HepG2 (cell line): ENCODE results near the gene NSMF. TPM values are rescaled to one million over a fixed set of nuclear protein-coding genes. Genes with fewer than 3 reads are reported as not detected.
A peak's percentile ranks its signal among the peaks of the same experiment; 100 is the strongest.

Source experiments
- ATAC-seq: fragments of 200-7000 bp; cut with Tn5 transposase; 3 replicates; pipeline ENCODE4 v1.9.1; 2020; ENCODE audit warnings: mild to moderate bottlenecking, moderate library complexity
- BruUV-seq: library from RNA; stranded (reverse); fragments of 400-500 nt; replicated peaks from 2 replicates; lab custom pipeline; 2021; lab: Mats Ljungman, UMichigan
- CTCF ChIA-PET: fragments of 300-600 bp; formaldehyde crosslinking; extraction: SDS; loops from one replicate; lab custom pipeline; 2021; ENCODE audit warnings: low total read pairs, inconsistent platforms, low intra/inter-chr PET ratio; lab: Yijun Ruan, JAX
- POLR2A ChIA-PET: fragments of 350-600 bp; sonication (Branson Sonifier 250); formaldehyde crosslinking; loops from one replicate; lab custom pipeline; 2020; ENCODE audit warnings: antibody characterized with exemption, inconsistent platforms; lab: Yijun Ruan, JAX
- DNase-seq: peaks from one replicate; pipeline ENCODE4 v3.0.0-alpha.2; 2015; ENCODE audit warnings: low spot score
- FAIRE-seq: peaks from 3 replicates; lab custom pipeline; 2011; peaks lifted over from hg19 to GRCh38; lab: Jason Lieb, UNC
- H2AFZ ChIP-seq: one replicate; pipeline ENCODE4 v1.6.1; 2011; ENCODE audit warnings: low read length, inconsistent platforms
- H3K27ac ChIP-seq: fragments of 300-600 bp; 3 replicates; pipeline ENCODE4 v1.8.0; 2011; ENCODE audit warnings: mixed run types, mild to moderate bottlenecking, mixed read lengths, low read length, inconsistent platforms; ENCODE audit not compliant: insufficient read depth; ENCODE audit errors: extremely low read length
- H3K27me3 ChIP-seq, 2 experiments: fragments of 200-600 bp in 1 of 2; 2 replicates in 1 of 2; 3 replicates in 1 of 2; pipeline versions ENCODE4 v1.6.0 to v1.8.0; 2011; ENCODE audit warnings: low read length in 2 of 2, mild to moderate bottlenecking in 2 of 2, moderate library complexity in 2 of 2, inconsistent platforms in 1 of 2; ENCODE audit not compliant: insufficient read depth in 2 of 2, control insufficient read depth in 1 of 2
- H3K36me3 ChIP-seq, 2 experiments: fragments of 200-600 bp in 1 of 2; replicated peaks in 1 of 2; 2 replicates in 1 of 2; 3 replicates in 1 of 2; pipeline versions ENCODE4 v1.5.1 to v1.8.0; 2011; ENCODE audit warnings: low read length in 2 of 2, inconsistent platforms in 1 of 2; ENCODE audit not compliant: insufficient read depth in 2 of 2, control insufficient read depth in 1 of 2
- H3K4me1 ChIP-seq: 2 replicates; pipeline ENCODE4 v1.5.1; 2012; ENCODE audit warnings: low read length, inconsistent platforms; ENCODE audit not compliant: insufficient read depth
- H3K4me2 ChIP-seq: 2 replicates; pipeline ENCODE4 v1.6.0; 2011; ENCODE audit warnings: low read depth, low read length, inconsistent platforms
- H3K4me3 ChIP-seq, 3 experiments: fragments of 200-600 bp in 1 of 3; sonication (generic), shearing (Covaris generic) in 1 of 3; replicated peaks in 1 of 3; 2 replicates each; pipeline ENCODE4 v1.5.1; 2011 to 2016; ENCODE audit warnings: low read length in 3 of 3, inconsistent platforms in 2 of 3, low read depth in 2 of 3, mild to moderate bottlenecking in 2 of 3, control low read depth in 1 of 3, mixed read lengths in 1 of 3; ENCODE audit not compliant: insufficient read depth in 1 of 3
- H3K79me2 ChIP-seq: one replicate; pipeline ENCODE4 v1.6.1; 2011; ENCODE audit warnings: low read length, inconsistent platforms; ENCODE audit not compliant: insufficient read depth
- H3K9ac ChIP-seq: 2 replicates; pipeline ENCODE4 v1.6.0; 2011; ENCODE audit warnings: mild to moderate bottlenecking, low read depth, low read length, inconsistent platforms; ENCODE audit not compliant: insufficient read depth
- H3K9me3 ChIP-seq: 2 replicates; pipeline ENCODE4 v1.5.1; 2012; ENCODE audit warnings: mild to moderate bottlenecking, low read length
- H4K20me1 ChIP-seq: 2 replicates; pipeline ENCODE4 v1.6.0; 2011; ENCODE audit warnings: inconsistent platforms, mild to moderate bottlenecking, low read length, moderate library complexity; ENCODE audit not compliant: insufficient read depth
- ARHGAP35 ChIP-seq: sonication (generic); formaldehyde crosslinking; IDR thresholded peaks from 2 replicates; pipeline ENCODE4 v1.9.0; 2022; ENCODE audit warnings: mild to moderate bottlenecking, inconsistent platforms, moderate library complexity, missing genetic modification reagents, borderline replicate concordance
- BHLHE40 ChIP-seq: IDR thresholded peaks from 2 replicates; pipeline ENCODE4 v1.6.1; 2011; ENCODE audit warnings: low read length, improper control_type of control experiment
- GATAD1 ChIP-seq: IDR thresholded peaks from 2 replicates; pipeline ENCODE4 v1.6.1; 2016; ENCODE audit warnings: missing genetic modification reagents, missing compliant biosample characterization
- HNF4A ChIP-seq: sonication (generic); formaldehyde crosslinking; IDR thresholded peaks from 2 replicates; pipeline ENCODE4 v1.4.0; 2020; ENCODE audit warnings: missing genetic modification reagents
- MTA3 ChIP-seq: sonication (generic); formaldehyde crosslinking; IDR thresholded peaks from 2 replicates; pipeline ENCODE4 v1.4.0; 2020; ENCODE audit warnings: missing genetic modification reagents
- TBX2 ChIP-seq: sonication (generic); formaldehyde crosslinking; IDR thresholded peaks from 2 replicates; pipeline ENCODE4 v1.5.0; 2020; ENCODE audit warnings: missing genetic modification reagents, mild to moderate bottlenecking, borderline replicate concordance
- TCF12 ChIP-seq, 2 experiments: fragments of 450-650 bp in 1 of 2; sonication (generic) in 1 of 2; formaldehyde crosslinking in 1 of 2; IDR thresholded peaks; 2 replicates each; pipeline versions ENCODE4 v1.6.1 to v1.8.0; 2017 to 2022; ENCODE audit warnings: antibody characterized with exemption in 1 of 2, mild to moderate bottlenecking in 1 of 2, missing genetic modification reagents in 1 of 2, moderate library complexity in 1 of 2
- TFDP1 ChIP-seq: IDR thresholded peaks from 2 replicates; pipeline ENCODE4 v1.6.1; 2016; ENCODE audit warnings: missing compliant biosample characterization, missing genetic modification reagents, borderline replicate concordance
- XRCC5 ChIP-seq: fragments of 200-400 bp; formaldehyde crosslinking; optimal IDR thresholded peaks from 2 replicates; pipeline ENCODE3; 2017; ENCODE audit warnings: mild to moderate bottlenecking, low read length
- ZBTB21 ChIP-seq: sonication (generic); formaldehyde crosslinking; IDR thresholded peaks from 2 replicates; pipeline ENCODE4 v1.4.0; 2020; ENCODE audit warnings: missing genetic modification reagents
- ZFP37 ChIP-seq: sonication (generic); formaldehyde crosslinking; IDR thresholded peaks from 2 replicates; pipeline ENCODE4 v1.4.0; 2020; ENCODE audit warnings: missing genetic modification reagents, borderline replicate concordance
- ZNF207 ChIP-seq: fragments of 450-650 bp; IDR thresholded peaks from 2 replicates; pipeline ENCODE4 v1.6.1; 2016; ENCODE audit warnings: antibody characterized with exemption, borderline replicate concordance
- ZNF530 ChIP-seq: sonication (generic); formaldehyde crosslinking; IDR thresholded peaks from 2 replicates; pipeline ENCODE4 v1.5.0; 2020; ENCODE audit warnings: low read depth, mild to moderate bottlenecking, missing genetic modification reagents
- ZSCAN31 ChIP-seq: sonication (generic); formaldehyde crosslinking; IDR thresholded peaks from 2 replicates; pipeline ENCODE4 v1.5.0; 2020; ENCODE audit warnings: low read depth, mild to moderate bottlenecking, missing genetic modification reagents
- WGBS: methylation state at CpG from one replicate; pipeline ENCODE4 v1.1.6; 2017; ENCODE audit warnings: low lambda C conversion rate; 5-methylcytosine and 5-hydroxymethylcytosine counted together
- in situ Hi-C: cut with HindIII; loops from 2 replicates; pipeline ENCODE4 v1.10.0; 2017; ENCODE audit warnings: low pct_unique_long_range_greater_than_20kb; ENCODE audit not compliant: extremely low pct_ligation_motif_present
- intact Hi-C: fragments of 100-400 bp; cut with micrococcal nuclease; formaldehyde crosslinking; loops from one replicate; pipeline ENCODE4 v1.10.0; 2022; ENCODE audit not compliant: unreplicated experiment
- polyA plus RNA-seq, 8 experiments: library from polyadenylated mRNA; depleted of rRNA in 3 of 8; stranded (reverse) in 7 of 8; unstranded in 1 of 8; fragments of >200 nt; fragmentation: Illumina TruSeq in 4 of 8; extraction: Trizol in 4 of 8; gene quantifications; 2 replicates each; pipeline versions ENCODE4 v1.2.1 to v1.2.3, GENCODE V29; 2011 to 2016; ENCODE audit warnings: low read depth in 4 of 8, missing spikeins in 1 of 8, mixed read lengths in 1 of 8; ENCODE audit not compliant: insufficient read depth in 1 of 8
- total RNA-seq, 5 experiments: library from RNA; depleted of rRNA; stranded (reverse); fragments of >200 nt; fragmentation: Illumina TruSeq; extraction: Trizol; gene quantifications; 2 replicates each; pipeline ENCODE4 v1.2.3, GENCODE V29; 2016; ENCODE audit warnings: low read depth in 1 of 5
- TF ChIP-seq, protein P1 (sequence below): sonication (generic); formaldehyde crosslinking; IDR thresholded peaks from 2 replicates; pipeline ENCODE4 v1.5.1; 2020; ENCODE audit warnings: mild to moderate bottlenecking, moderate library complexity, missing genetic modification reagents
- TF ChIP-seq, protein P2 (sequence below): sonication (generic); formaldehyde crosslinking; IDR thresholded peaks from 2 replicates; pipeline ENCODE4; 2020; ENCODE audit warnings: missing genetic modification reagents, mild to moderate bottlenecking, borderline replicate concordance

NSMF gene
- total and polyA plus RNA-seq, 2 of the 13 experiments (the other 11 are each of a cell fraction or from before 2014, with no cell fraction given): 44.3 to 183 TPM

GRCh38 chr9:137459601-137460362 lies 648 bp upstream of the NSMF start:
- peak; percentile 14 for ATAC-seq
- Histone ChIP-seq H2AFZ (no peak overlapping the region), H3K4me3 (peak overlapping the region; percentile 28 to 95 (median 45); a peak in 5 of 6 replicates), H3K27ac (peak overlapping the region; percentile 66), H3K9ac (peak overlapping the region; percentile 79), H3K79me2 (peaks cover 28% of the 10 kb centered on the region), H3K9me3 (no peaks in the 10 kb centered on the region), H3K36me3 (peaks cover 4 to 19% of the 10 kb centered on the region in 2 experiments; a peak in 4 of 5 replicates), H3K4me1 (peaks cover 81% of the 10 kb centered on the region), H3K27me3 (no peaks in the 10 kb centered on the region), H3K4me2 (peak overlapping the region; percentile 96), H4K20me1 (peaks cover 11% of the 10 kb centered on the region; the same call in 1 of the 2 replicates)
- no peak for FAIRE-seq
- BruUV-seq: no TSS peak
- WGBS: 7% methylated on average over 3 of the region's 15 CpGs
- in situ Hi-C loops: no loop called here
- intact Hi-C loops: no loop called here
- CTCF ChIA-PET: no interaction called here
- POLR2A ChIA-PET: interaction anchor here (0.9 to 1.9 kb wide), 8 partner anchors 10 to 1097 kb away, joined by 3 to 12 read pairs (median 4); partner anchors contain the start of genes ENTPD8, EXD3, NOXA1 and TUBB4B
- no peak for DNase-seq
- TF ChIP-seq BHLHE40: no peak
- TF ChIP-seq TFDP1 (CRISPR knock-in tag): 0 out of 2 replicates have a peak, but pooled peaks have one; percentile 8
- 0 out of 2 replicates have a peak, but pooled peaks have one; percentile 7 for TF ChIP-seq ZFP37
- TF ChIP-seq GATAD1 (CRISPR knock-in tag): no peak
- no peak for TF ChIP-seq MTA3 (CRISPR knock-in tag)
- 0 out of 2 replicates have a peak, but pooled peaks have one; percentile 24 for TF ChIP-seq ZBTB21
- TF ChIP-seq, protein P1, sequence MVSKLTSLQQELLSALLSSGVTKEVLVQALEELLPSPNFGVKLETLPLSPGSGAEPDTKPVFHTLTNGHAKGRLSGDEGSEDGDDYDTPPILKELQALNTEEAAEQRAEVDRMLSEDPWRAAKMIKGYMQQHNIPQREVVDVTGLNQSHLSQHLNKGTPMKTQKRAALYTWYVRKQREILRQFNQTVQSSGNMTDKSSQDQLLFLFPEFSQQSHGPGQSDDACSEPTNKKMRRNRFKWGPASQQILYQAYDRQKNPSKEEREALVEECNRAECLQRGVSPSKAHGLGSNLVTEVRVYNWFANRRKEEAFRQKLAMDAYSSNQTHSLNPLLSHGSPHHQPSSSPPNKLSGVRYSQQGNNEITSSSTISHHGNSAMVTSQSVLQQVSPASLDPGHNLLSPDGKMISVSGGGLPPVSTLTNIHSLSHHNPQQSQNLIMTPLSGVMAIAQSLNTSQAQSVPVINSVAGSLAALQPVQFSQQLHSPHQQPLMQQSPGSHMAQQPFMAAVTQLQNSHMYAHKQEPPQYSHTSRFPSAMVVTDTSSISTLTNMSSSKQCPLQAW: 0 out of 2 replicates have a peak, but pooled peaks have one; percentile 55
- TF ChIP-seq TBX2 (CRISPR knock-in tag): peak; percentile 55; the same call in 1 of the 2 replicates
- TF ChIP-seq ARHGAP35: 0 out of 2 replicates have a peak, but pooled peaks have one; percentile 29
- peak; percentile 41 for TF ChIP-seq XRCC5
- no peak for TF ChIP-seq ZNF530 (CRISPR knock-in tag)
- TF ChIP-seq, protein P2, sequence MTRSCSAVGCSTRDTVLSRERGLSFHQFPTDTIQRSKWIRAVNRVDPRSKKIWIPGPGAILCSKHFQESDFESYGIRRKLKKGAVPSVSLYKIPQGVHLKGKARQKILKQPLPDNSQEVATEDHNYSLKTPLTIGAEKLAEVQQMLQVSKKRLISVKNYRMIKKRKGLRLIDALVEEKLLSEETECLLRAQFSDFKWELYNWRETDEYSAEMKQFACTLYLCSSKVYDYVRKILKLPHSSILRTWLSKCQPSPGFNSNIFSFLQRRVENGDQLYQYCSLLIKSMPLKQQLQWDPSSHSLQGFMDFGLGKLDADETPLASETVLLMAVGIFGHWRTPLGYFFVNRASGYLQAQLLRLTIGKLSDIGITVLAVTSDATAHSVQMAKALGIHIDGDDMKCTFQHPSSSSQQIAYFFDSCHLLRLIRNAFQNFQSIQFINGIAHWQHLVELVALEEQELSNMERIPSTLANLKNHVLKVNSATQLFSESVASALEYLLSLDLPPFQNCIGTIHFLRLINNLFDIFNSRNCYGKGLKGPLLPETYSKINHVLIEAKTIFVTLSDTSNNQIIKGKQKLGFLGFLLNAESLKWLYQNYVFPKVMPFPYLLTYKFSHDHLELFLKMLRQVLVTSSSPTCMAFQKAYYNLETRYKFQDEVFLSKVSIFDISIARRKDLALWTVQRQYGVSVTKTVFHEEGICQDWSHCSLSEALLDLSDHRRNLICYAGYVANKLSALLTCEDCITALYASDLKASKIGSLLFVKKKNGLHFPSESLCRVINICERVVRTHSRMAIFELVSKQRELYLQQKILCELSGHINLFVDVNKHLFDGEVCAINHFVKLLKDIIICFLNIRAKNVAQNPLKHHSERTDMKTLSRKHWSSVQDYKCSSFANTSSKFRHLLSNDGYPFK (CRISPR knock-in tag): peak; percentile 36
- 0 out of 2 replicates have a peak, but pooled peaks have one; percentile 42 for TF ChIP-seq ZSCAN31
- no peak for TF ChIP-seq TCF12 (IDR thresholded peaks at IDR 0.05)
- 0 out of 2 replicates have a peak, but pooled peaks have one; percentile 35 for TF ChIP-seq TCF12 (CRISPR knock-in tag; IDR thresholded peaks at IDR 0.05)
- no peak for TF ChIP-seq HNF4A (CRISPR knock-in tag)
- no peak for TF ChIP-seq ZNF207
